Right forelimb (tissue), 1 donor: ENCODE measurements around the gene PLXDC2.

Experiments
- DNase-seq: peaks from one replicate; pipeline ENCODE4 v3.0.0-alpha.2; 2018

PLXDC2 gene

GRCh38 chr10:19862811-19863515 is 46.7 kb downstream of the PLXDC2 start:
- no peak for DNase-seq

DNA sequence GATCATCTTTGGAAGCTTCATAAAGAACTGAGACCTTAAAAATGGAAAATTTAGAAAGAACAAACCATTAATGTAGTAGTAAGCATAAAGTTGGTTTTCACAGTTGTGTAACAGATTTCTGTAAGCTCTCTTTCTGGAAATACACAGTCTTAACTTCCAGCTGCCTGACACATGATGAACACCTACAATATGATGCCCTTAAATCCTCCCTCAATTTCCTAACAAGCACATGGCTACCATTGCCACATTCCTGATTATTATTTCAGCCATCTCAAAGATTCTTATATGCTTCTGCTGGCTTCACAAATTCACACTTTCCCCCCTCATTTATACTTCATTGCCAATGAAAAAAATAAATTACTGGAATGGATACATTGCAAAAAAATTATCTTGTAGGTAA is 49.4 kb downstream of the PLXDC2 start:
- DNase-seq, result no peak

DNA sequence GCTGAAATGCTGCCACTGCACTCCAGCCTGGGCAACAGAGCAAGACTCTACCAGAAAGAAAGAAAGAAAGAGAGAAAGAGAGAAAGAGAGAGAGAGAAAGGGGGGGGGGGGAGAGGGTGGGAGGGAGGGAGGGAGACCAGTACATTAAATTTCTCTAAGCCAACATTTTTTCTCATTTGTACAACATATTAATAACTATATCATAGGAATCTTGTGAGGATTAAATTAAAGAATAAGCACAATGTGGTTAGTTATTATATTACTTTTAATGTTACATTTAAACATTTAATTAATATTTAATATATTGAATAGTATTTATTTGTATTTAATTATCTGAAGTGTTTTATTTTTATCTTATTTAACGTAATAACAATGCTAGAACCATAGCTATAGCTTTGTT is 53.1 kb downstream of the PLXDC2 start:
- no peak for DNase-seq

- DNase-seq, result no peak
Measured at GRCh38 chr10:19872504-19873271, 56.5 kb downstream of the PLXDC2 start.

DNA sequence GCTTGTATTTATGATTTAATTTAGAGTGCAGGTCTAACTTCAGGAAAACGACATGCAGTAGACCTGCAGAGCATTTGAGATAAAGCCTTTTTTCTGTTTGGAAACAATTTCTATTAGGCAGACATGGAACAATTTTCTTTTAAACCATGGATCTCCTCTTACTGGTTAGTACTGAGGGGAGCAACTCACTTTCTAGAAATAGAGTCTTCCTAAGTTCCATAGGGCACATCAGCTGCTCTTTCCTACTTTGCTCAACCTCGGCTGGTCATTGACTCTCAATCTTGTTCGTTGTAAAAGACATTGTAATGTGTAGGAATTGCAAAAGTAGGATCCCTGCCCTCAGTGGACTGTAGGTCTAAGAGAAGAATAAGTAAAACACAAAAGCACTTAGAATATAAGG is 58.0 kb downstream of the PLXDC2 start:
- DNase-seq, result no peak

DNA sequence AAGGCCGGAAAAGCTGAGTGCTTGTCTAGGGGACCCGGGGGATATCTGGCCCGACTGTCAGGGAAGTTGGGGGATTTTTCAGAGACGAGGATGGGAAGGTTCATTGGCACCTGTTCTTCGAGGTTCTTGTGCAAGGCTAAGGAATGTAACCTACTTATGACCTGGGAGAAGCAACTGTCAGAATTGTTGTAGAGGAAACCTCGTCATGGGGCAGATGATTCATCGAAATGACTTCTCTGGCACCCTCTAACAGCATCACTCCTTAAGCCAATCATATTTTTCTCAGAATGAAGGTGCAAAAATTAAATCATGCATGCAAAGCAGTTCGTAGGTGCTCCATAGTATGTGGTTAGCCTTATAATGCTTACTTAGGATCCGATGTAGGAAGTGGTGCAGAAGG is 58.6 kb downstream of the PLXDC2 start:
- DNase-seq, result no peak

DNA sequence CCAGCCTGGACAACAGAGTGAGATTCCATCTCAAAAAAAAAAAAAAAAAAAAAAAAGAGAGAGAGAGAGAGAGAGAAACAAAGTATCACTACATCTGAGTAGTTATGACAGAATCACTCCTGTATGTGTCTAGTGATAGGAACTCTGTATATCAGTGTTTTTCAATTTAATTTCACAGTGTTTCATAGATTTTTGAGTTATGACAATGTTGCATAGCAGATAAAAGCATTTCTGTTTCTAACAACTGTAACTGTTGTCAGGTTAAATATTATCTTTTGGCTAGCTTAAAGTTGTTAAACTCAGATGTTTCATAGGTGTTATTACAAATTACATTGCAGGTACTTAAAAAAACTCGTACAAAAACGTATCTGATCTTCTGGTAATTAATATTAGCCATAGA is 60.3 kb downstream of the PLXDC2 start:
- no peak for DNase-seq

GRCh38 chr10:19877466-19878255 is 61.4 kb downstream of the PLXDC2 start:
- no peak for DNase-seq

GRCh38 chr10:19882621-19883020 is 66.4 kb downstream of the PLXDC2 start:
- no peak for DNase-seq

GRCh38 chr10:19888061-19888660 is 71.9 kb downstream of the PLXDC2 start:
- DNase-seq, result no peak

DNA sequence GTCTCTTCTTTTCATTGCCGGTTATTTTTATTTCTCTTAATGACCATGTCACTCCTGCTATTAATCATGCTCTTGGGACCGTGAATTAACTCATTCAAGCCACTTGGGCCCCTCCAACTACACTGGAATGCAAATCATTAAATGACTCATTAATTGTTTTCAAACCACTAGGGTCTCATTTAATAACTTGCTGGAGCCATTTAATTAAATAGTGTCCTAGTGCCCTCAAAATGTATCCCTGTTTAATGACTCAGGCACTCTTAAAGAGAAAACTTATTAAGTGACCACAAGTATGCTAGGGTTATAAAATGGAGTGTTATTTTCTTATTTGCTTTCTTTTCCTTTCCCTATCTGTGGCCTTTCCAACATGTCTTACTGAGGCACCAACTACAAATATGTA is 73.0 kb downstream of the PLXDC2 start:
- no peak for DNase-seq

GRCh38 chr10:19891429-19891828 is 75.2 kb downstream of the PLXDC2 start:
- DNase-seq, result no peak

DNA sequence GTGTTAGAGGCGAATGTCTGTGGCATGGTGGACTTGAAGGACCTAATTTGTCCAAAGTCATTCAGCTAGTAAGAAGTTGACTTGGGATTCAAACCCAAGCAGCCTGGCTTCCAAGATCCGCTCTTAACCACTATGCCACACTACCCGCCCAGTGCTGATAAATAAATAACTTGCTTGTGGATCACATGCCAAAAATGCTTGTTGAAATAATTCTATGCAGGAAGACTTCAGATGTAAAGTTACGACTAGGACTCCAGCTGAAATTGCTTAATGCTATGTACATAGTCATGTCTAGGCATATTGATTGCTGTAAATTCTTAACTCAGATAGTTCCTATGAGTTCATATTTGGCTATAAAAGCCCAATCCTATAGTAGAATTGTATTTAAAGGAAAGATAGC is 76.0 kb downstream of the PLXDC2 start:
- no peak for DNase-seq

- DNase-seq, result no peak
Measured at GRCh38 chr10:19892677-19893076, 76.4 kb downstream of the PLXDC2 start.

GRCh38 chr10:19895500-19895899 is 79.3 kb downstream of the PLXDC2 start:
- DNase-seq, result no peak

- DNase-seq, result no peak
Measured at GRCh38 chr10:19902456-19902855, 86.2 kb downstream of the PLXDC2 start.

- no peak for DNase-seq
Measured at GRCh38 chr10:19904202-19904661, 88.0 kb downstream of the PLXDC2 start.

- no peak for DNase-seq
Measured at GRCh38 chr10:19906108-19906791, 90.0 kb downstream of the PLXDC2 start.

DNA sequence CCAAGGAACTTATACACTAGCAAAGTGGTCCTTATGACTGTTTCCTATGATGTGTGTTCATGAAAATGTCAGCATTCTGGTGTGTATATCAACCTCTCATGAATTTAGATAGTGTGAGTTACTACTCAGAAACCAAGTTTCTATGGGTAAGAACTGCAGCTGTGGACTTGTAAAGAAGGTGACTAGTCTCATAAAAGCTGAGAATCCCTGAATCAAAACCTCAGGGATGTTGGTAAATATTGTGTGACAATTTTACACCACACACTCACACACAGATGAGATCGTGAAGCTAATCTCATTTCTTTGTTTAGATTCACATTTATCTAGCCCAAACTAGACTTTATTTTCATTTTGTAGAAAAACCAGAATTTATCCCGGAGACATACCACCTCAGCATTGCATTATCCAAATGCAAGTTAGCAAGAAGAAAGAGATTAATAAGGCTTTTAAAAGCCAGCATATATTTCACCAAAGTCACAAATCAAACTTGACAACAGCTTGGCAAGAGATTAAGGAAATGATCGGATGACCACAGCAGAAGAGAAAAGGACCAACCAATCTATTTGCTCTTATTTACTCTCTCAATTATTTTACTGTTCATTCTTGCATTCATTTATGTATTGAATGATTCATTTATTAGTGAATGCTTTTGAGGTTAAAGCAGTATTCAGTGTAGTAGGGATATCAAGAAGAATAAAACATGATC is 92.9 kb downstream of the PLXDC2 start:
- DNase-seq, result no peak

DNA sequence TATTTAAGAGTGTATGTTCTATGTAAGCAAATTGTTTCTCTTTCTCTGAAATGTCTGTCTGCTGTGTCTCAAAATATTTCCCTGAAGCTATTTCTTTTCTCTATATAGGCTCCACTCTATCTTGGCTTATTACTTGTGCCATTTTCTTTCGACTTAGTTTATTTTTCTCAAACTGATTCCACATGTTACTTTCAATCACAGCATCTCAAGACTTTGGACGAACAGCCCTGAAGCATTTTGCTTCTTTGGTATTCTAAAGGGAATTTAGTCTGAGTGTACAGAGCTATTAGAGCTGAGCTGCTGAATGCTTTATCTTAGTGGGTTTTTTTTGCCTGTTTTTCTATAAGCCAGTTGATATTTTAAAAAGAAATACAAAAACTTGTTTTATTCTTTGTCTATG is 95.7 kb downstream of the PLXDC2 start:
- DNase-seq, result no peak

GRCh38 chr10:19913987-19914386 is 97.8 kb downstream of the PLXDC2 start:
- DNase-seq, result no peak

DNA sequence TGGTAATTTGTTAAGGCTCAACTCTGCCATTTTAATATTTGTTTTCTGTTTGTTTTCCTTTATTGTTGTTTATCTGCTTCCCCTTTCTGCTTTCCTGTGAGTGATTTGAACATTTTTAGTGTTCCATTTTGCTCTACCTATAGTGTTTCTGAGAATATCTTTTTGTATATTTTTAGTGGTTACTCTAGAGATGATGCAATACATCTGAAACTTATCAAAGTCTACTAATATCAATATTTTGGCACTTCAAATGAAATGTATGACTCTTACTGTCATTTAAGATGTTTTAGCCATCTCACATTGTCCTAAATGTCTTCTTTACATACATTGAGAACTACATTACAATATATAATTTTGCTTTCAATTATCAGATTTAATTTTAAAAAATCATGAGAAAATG is 98.9 kb downstream of the PLXDC2 start:
- no peak for DNase-seq
